IMR-90 (cell line): ENCODE data around the gene RNASE7. TPM values are rescaled to one million over a fixed set of nuclear protein-coding genes. Genes with fewer than 3 reads are reported as not detected.

Experiments
- ATAC-seq: fragments of 200-7000 bp; cut with Tn5 transposase; 2 replicates; pipeline ENCODE4 v1.9.1; 2020; ENCODE audit warnings: low read depth, mild to moderate bottlenecking, moderate library complexity
- BruUV-seq: library from RNA; stranded (reverse); fragments of 400-500 nt; replicated peaks from 2 replicates; lab custom pipeline; 2021; lab: Mats Ljungman, UMichigan
- CTCF ChIA-PET: fragments of 300-600 bp; formaldehyde crosslinking; extraction: SDS; loops from one replicate; lab custom pipeline; 2021; ENCODE audit warnings: antibody characterized with exemption; lab: Yijun Ruan, JAX
- POLR2A ChIA-PET: fragments of 300-600 bp; sonication (Branson Sonifier 250); formaldehyde crosslinking; loops from one replicate; lab custom pipeline; 2022; ENCODE audit warnings: antibody characterized with exemption; ENCODE audit not compliant: unreplicated experiment; lab: Charles Lee
- DNase-seq: peaks from one replicate; pipeline ENCODE4 v3.0.0; 2013
- H2AFZ ChIP-seq: replicated peaks from 2 replicates; pipeline ENCODE3; 2013; ENCODE audit warnings: low read length, mild to moderate bottlenecking; ENCODE audit not compliant: poor library complexity
- H2AK5ac ChIP-seq: 2 replicates; pipeline ENCODE4 v1.6.1; 2013; ENCODE audit warnings: low read depth, low read length, inconsistent platforms
- H2AK9ac ChIP-seq: replicated peaks from 2 replicates; pipeline ENCODE3; 2013; ENCODE audit warnings: mild to moderate bottlenecking, low read depth, low read length, moderate library complexity; ENCODE audit not compliant: poor library complexity
- H2BK120ac ChIP-seq: 2 replicates; pipeline ENCODE4 v1.6.1; 2013; ENCODE audit warnings: low read depth, low read length, inconsistent platforms
- H2BK15ac ChIP-seq: 3 replicates; pipeline ENCODE4 v1.6.1; 2013; ENCODE audit warnings: low read depth, low read length, inconsistent platforms
- H2BK20ac ChIP-seq: 2 replicates; pipeline ENCODE4 v1.6.1; 2013; ENCODE audit warnings: low read depth, mild to moderate bottlenecking, inconsistent platforms, low read length, moderate library complexity
- H2BK5ac ChIP-seq: 2 replicates; pipeline ENCODE4 v1.6.1; 2013; ENCODE audit warnings: mild to moderate bottlenecking, low read depth, low read length, inconsistent platforms; ENCODE audit not compliant: poor library complexity, severe bottlenecking
- H3K14ac ChIP-seq: replicated peaks from 2 replicates; pipeline ENCODE4 v1.6.1; 2013; ENCODE audit warnings: low read depth, low read length, inconsistent platforms
- H3K18ac ChIP-seq: 2 replicates; pipeline ENCODE4 v1.6.1; 2013; ENCODE audit warnings: low read depth, low read length, control low read depth
- H3K23ac ChIP-seq: 2 replicates; pipeline ENCODE4 v1.6.1; 2013; ENCODE audit warnings: low read depth, low read length, inconsistent platforms
- H3K27ac ChIP-seq: 2 replicates; pipeline ENCODE4 v1.5.1; 2013; ENCODE audit warnings: mild to moderate bottlenecking, control low read depth, low read length; ENCODE audit not compliant: insufficient read depth
- H3K27me3 ChIP-seq: 2 replicates; pipeline ENCODE4 v1.6.1; 2013; ENCODE audit warnings: low read length; ENCODE audit not compliant: control insufficient read depth, insufficient read depth
- H3K36me3 ChIP-seq: 2 replicates; pipeline ENCODE4 v1.6.1; 2013; ENCODE audit warnings: low read length, mixed read lengths; ENCODE audit not compliant: control insufficient read depth, insufficient read depth
- H3K4ac ChIP-seq: 2 replicates; pipeline ENCODE4 v1.6.1; 2013; ENCODE audit warnings: low read depth, low read length, inconsistent platforms
- H3K4me1 ChIP-seq: 2 replicates; pipeline ENCODE4 v1.6.1; 2013; ENCODE audit warnings: low read length, mixed read lengths; ENCODE audit not compliant: control insufficient read depth, insufficient read depth
- H3K4me2 ChIP-seq: 2 replicates; pipeline ENCODE4 v1.6.1; 2013; ENCODE audit warnings: low read depth, mild to moderate bottlenecking, control low read depth, low read length, moderate library complexity
- H3K4me3 ChIP-seq: 2 replicates; pipeline ENCODE4 v1.5.1; 2013; ENCODE audit warnings: low read depth, mild to moderate bottlenecking, control low read depth, low read length, moderate library complexity; ENCODE audit not compliant: insufficient read depth
- H3K56ac ChIP-seq: 2 replicates; pipeline ENCODE4 v1.6.1; 2013; ENCODE audit warnings: low read length, inconsistent platforms; ENCODE audit not compliant: insufficient read depth; ENCODE audit errors: extremely low read depth
- H3K79me1 ChIP-seq, 2 experiments: 2 replicates each; pipeline ENCODE4 v1.6.1; 2013; ENCODE audit warnings: low read length in 2 of 2, inconsistent platforms in 1 of 2, low read depth in 1 of 2
- H3K9ac ChIP-seq: 2 replicates; pipeline ENCODE4 v1.6.1; 2013; ENCODE audit warnings: low read depth, low read length, control low read depth
- H3K9me1 ChIP-seq: 2 replicates; pipeline ENCODE4 v1.6.1; 2013; ENCODE audit warnings: low read length, inconsistent platforms; ENCODE audit not compliant: insufficient read depth
- H3K9me3 ChIP-seq: 2 replicates; pipeline ENCODE4 v1.6.1; 2013; ENCODE audit warnings: low read length; ENCODE audit not compliant: control insufficient read depth, insufficient read depth
- H4K20me1 ChIP-seq: 2 replicates; pipeline ENCODE4 v1.6.1; 2013; ENCODE audit warnings: low read length, inconsistent platforms; ENCODE audit not compliant: insufficient read depth
- H4K5ac ChIP-seq: 2 replicates; pipeline ENCODE4 v1.6.1; 2013; ENCODE audit warnings: mild to moderate bottlenecking, low read depth, low read length, control low read depth
- H4K8ac ChIP-seq, 2 experiments: 2 replicates each; pipeline ENCODE4 v1.6.1; 2013; ENCODE audit warnings: low read depth in 2 of 2, low read length in 2 of 2, control low read depth in 1 of 2, inconsistent platforms in 1 of 2
- H4K91ac ChIP-seq: 2 replicates; pipeline ENCODE4 v1.6.1; 2013; ENCODE audit warnings: low read depth, low read length, inconsistent platforms; ENCODE audit not compliant: insufficient read depth
- NFE2L2 ChIP-seq: fragments of 150-350 bp; IDR thresholded peaks from 2 replicates; pipeline ENCODE4 v1.6.1; 2016; ENCODE audit warnings: low read depth, mild to moderate bottlenecking, low read length
- POLR2A ChIP-seq: IDR thresholded peaks from 2 replicates; pipeline ENCODE4 v1.6.1; 2012; ENCODE audit warnings: mild to moderate bottlenecking, low read depth, low read length
- WGBS, 2 experiments: methylation state at CpG; one replicate each; pipeline versions ENCODE4 v1.1.5 to v1.1.7; 2013; ENCODE audit warnings: missing lambda C conversion rate in 2 of 2; ENCODE audit not compliant: insufficient read length in 1 of 2; ENCODE audit errors: extremely low coverage in 2 of 2; 5-methylcytosine and 5-hydroxymethylcytosine counted together
- dilution Hi-C: fragments of 300-500 bp; cut with HindIII; formaldehyde crosslinking; loops from one replicate; pipeline ENCODE4 v1.14.3; 2018; ENCODE audit warnings: low sequenced_read_pairs; ENCODE audit not compliant: unreplicated experiment
- in situ Hi-C: fragments of 300-500 bp; cut with MboI; formaldehyde crosslinking; loops from 3 replicates; pipeline ENCODE4 v1.14.3; 2019; ENCODE audit warnings: low sequenced_read_pairs, inconsistent platforms, mixed read lengths
- intact Hi-C: fragments of 100-400 bp; cut with micrococcal nuclease; formaldehyde crosslinking; loops from 2 replicates; pipeline ENCODE4 v1.10.0; 2022
- polyA plus RNA-seq, 3 experiments: library from polyadenylated mRNA; depleted of rRNA; stranded (reverse); fragments of >200 nt; gene quantifications; 2 replicates each; pipeline ENCODE4 v1.2.3, GENCODE V29; 2012; ENCODE audit warnings: low replicate concordance in 1 of 3
- total RNA-seq: library from RNA; depleted of rRNA; stranded (reverse); fragments of >200 nt; gene quantifications from 2 replicates; pipeline ENCODE4 v1.2.3, GENCODE V29; 2012

The RNASE7 gene
- total and polyA plus RNA-seq, 2 of the 4 experiments (the other 2 are of a cell fraction): not detected

- Histone ChIP-seq H2BK15ac (no peak overlapping the region), H2BK20ac (no peak overlapping the region), H2AK5ac (no peak overlapping the region), H3K4ac (no peak overlapping the region), H4K91ac (no peak overlapping the region), H4K8ac (no peak overlapping the region), H4K20me1 (no peaks in the 10 kb centered on the region), H3K56ac (no peak overlapping the region), H3K36me3 (peaks cover 90% of the 10 kb centered on the region), H3K9ac (no peak overlapping the region), H2AK9ac (peak overlapping the region; percentile 33), H3K18ac (no peak overlapping the region), H3K23ac (no peak overlapping the region), H3K27ac (no peak overlapping the region), H2BK5ac (no peak overlapping the region), H3K14ac (no peak overlapping the region), H3K9me1 (no peaks in the 10 kb centered on the region), H3K9me3 (no peaks in the 10 kb centered on the region), H2AFZ (no peak overlapping the region), H2BK120ac (no peak overlapping the region), H3K4me2 (no peak overlapping the region), H3K4me1 (peaks cover 1% of the 10 kb centered on the region), H3K4me3 (no peak overlapping the region), H3K27me3 (no peaks in the 10 kb centered on the region), H4K5ac (no peak overlapping the region), H3K79me1 (peaks cover 19 to 27% of the 10 kb centered on the region in 2 experiments; a peak in 3 of 4 replicates)
- dilution Hi-C loops: no loop called here
- DNase-seq: no peak
- no peak for ATAC-seq
- CTCF ChIA-PET: interaction anchor here (1.1 kb wide), 1 partner anchor 20 kb away, joined by 5 read pairs; no protein-coding TSS in a partner anchor
- TF ChIP-seq POLR2A (no peak), NFE2L2 (no peak)
- in situ Hi-C loops: loop anchor here (25.0 kb wide), 2 partner anchors 616 to 741 kb away; partner anchors contain the start of genes APEX1, CCNB1IP1, OSGEP and PARP2
- intact Hi-C loops: no loop called here
- POLR2A ChIA-PET: no interaction called here
- WGBS, 2 experiments: 90% methylated on average over 3 of the region's 10 CpGs; no CpG with 5 or more reads in 1 of the 2 experiments
- BruUV-seq: no TSS peak
Measured at GRCh38 chr14:21078726-21079125, 36.6 kb downstream of the RNASE7 start.
